ENCODE data around the gene ZC3H15. TPM values are rescaled to one million over a fixed set of nuclear protein-coding genes. Genes with fewer than 3 reads are reported as not detected.
"Not testable (repeated sequence)": the region's sequence is repeated elsewhere in the genome, so short reads cannot be mapped to it uniquely, and the experiment has no call there.

Gene ZC3H15
- total and polyA plus RNA-seq, 2 experiments from 2014 or later: 75.6 to 281 TPM

- H4K20me1 ChIP-seq (replicated peaks; ENCODE audit: insufficient read depth); H3K4me1 ChIP-seq (ENCODE audit: insufficient read depth); H3F3A ChIP-seq (replicated peaks; ENCODE audit: low read depth); H3K4me1 Mint-ChIP-seq; H3K27ac ChIP-seq (ENCODE audit: low read depth); H3K27me3 ChIP-seq (ENCODE audit: insufficient read depth); H3K4me2 ChIP-seq; H2AFZ ChIP-seq; ATAC-seq; H3K4me3 ChIP-seq; H3K36me3 ChIP-seq (ENCODE audit: insufficient read depth); H3K4me3 Mint-ChIP-seq; DNase-seq (ENCODE audit: low spot score); H3K79me2 ChIP-seq (replicated peaks; ENCODE audit: insufficient read depth); H3K9me2 ChIP-seq (ENCODE audit: insufficient read depth); H3K27me3 Mint-ChIP-seq (ENCODE audit: insufficient read depth, low read depth, poor library complexity); H3K27ac Mint-ChIP-seq: not testable (repeated sequence)
- peaks cover 29% of the 10 kb centered on the region for H3K9me3 Mint-ChIP-seq
- peaks cover 28% of the 10 kb centered on the region for H3K36me3 Mint-ChIP-seq (ENCODE audit: low read depth)
Observed at GRCh38 chr2:186472722-186473493, 13.2 kb upstream of the ZC3H15 start.

DNA sequence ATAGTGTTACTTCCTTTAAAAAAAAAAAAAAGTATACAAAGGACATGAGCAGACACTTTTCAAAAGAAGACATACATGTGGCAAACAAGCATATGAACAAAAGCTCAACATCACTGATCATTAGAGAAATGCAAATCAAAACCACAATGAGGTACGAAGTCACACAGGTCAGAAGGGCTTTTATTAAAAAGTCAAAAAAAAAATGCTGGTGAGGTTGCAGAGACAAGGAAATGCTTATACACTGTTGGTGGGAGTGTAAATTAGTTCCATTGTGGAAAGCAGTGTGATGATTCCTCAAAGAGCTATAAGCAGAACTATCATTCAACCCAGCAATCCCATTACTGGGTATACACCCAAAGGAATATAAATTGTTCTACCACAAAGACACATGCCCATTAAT lies 11.8 kb upstream of the ZC3H15 start:
- H3K36me3 ChIP-seq (ENCODE audit: insufficient read depth); H3K4me3 ChIP-seq; H3K27ac Mint-ChIP-seq; H3K79me2 ChIP-seq (replicated peaks; ENCODE audit: insufficient read depth); H3K4me3 Mint-ChIP-seq; H4K20me1 ChIP-seq (replicated peaks; ENCODE audit: insufficient read depth); H3K27me3 ChIP-seq (ENCODE audit: insufficient read depth); H3K27ac ChIP-seq (ENCODE audit: low read depth); H3K4me2 ChIP-seq; ATAC-seq; H3K4me1 Mint-ChIP-seq; H3K9me2 ChIP-seq (ENCODE audit: insufficient read depth); H3K27me3 Mint-ChIP-seq (ENCODE audit: insufficient read depth, low read depth, poor library complexity); DNase-seq (ENCODE audit: low spot score); H2AFZ ChIP-seq; H3K4me1 ChIP-seq (ENCODE audit: insufficient read depth); H3F3A ChIP-seq (replicated peaks; ENCODE audit: low read depth): not testable (repeated sequence)
- H3K36me3 Mint-ChIP-seq (ENCODE audit: low read depth): peaks cover 28% of the 10 kb centered on the region
- H3K9me3 Mint-ChIP-seq: peaks cover 29% of the 10 kb centered on the region

- Mint-ChIP-seq H3K4me3 (no peak overlapping the region), H3K4me1 (no peaks in the 10 kb centered on the region), H3K27me3 (ENCODE audit: insufficient read depth, low read depth, poor library complexity) (no peaks in the 10 kb centered on the region), H3K27ac (no peak overlapping the region), H3K9me3 (peaks cover 11% of the 10 kb centered on the region; the same call in 2 of the 3 replicates), H3K36me3 (ENCODE audit: low read depth) (peaks cover 10% of the 10 kb centered on the region)
- no peak overlapping the region for H3K27ac ChIP-seq (ENCODE audit: low read depth)
- no peak overlapping the region for H2AFZ ChIP-seq
- no peak overlapping the region for H3K4me3 ChIP-seq
- TF ChIP-seq ZNF114 (CRISPR knock-in tag; IDR thresholded peaks at IDR 0.05) (no peak), STAT1 (IDR thresholded peaks at IDR 0.05; ENCODE audit: unreplicated experiment) (no peak), EZH2 (IDR thresholded peaks at IDR 0.05; ENCODE audit: low read depth, unreplicated experiment) (no peak), NANOG (IDR thresholded peaks at IDR 0.05; ENCODE audit: borderline replicate concordance) (no peak), CREB1 (CRISPR knock-in tag; IDR thresholded peaks at IDR 0.05; ENCODE audit: low read depth) (no peak)
- H3K36me3 ChIP-seq (ENCODE audit: insufficient read depth): no peaks in the 10 kb centered on the region
- no peaks in the 10 kb centered on the region for H3K4me1 ChIP-seq (ENCODE audit: insufficient read depth)
- peaks cover 5% of the 10 kb centered on the region; the same call in 1 of the 2 replicates for H3K79me2 ChIP-seq (replicated peaks; ENCODE audit: insufficient read depth)
- ATAC-seq: no peak
- no peak for DNase-seq (ENCODE audit: low spot score)
- H4K20me1 ChIP-seq (replicated peaks; ENCODE audit: insufficient read depth): no peaks in the 10 kb centered on the region
- H3K4me2 ChIP-seq: no peak overlapping the region
- H3F3A ChIP-seq (replicated peaks; ENCODE audit: low read depth): no peaks in the 10 kb centered on the region
- no peaks in the 10 kb centered on the region for H3K27me3 ChIP-seq (ENCODE audit: insufficient read depth)
- no peaks in the 10 kb centered on the region for H3K9me2 ChIP-seq (ENCODE audit: insufficient read depth)
Observed at GRCh38 chr2:186477790-186478189, 8.3 kb upstream of the ZC3H15 start.

GRCh38 chr2:186480991-186481390 lies 5.1 kb upstream of the ZC3H15 start:
- DNase-seq (ENCODE audit: low spot score) (no peak), ATAC-seq (no peak)
- H3K36me3 Mint-ChIP-seq (ENCODE audit: low read depth): no peaks in the 10 kb centered on the region; the same call in 2 of the 3 replicates
- H3K27ac ChIP-seq (ENCODE audit: low read depth): no peak overlapping the region
- H3K4me3 Mint-ChIP-seq: no peak overlapping the region
- H3K79me2 ChIP-seq (replicated peaks; ENCODE audit: insufficient read depth): peaks cover 9% of the 10 kb centered on the region; the same call in 1 of the 2 replicates
- peaks cover 5% of the 10 kb centered on the region for H3K27me3 Mint-ChIP-seq (ENCODE audit: insufficient read depth, low read depth, poor library complexity)
- H2AFZ ChIP-seq: no peak overlapping the region
- no peaks in the 10 kb centered on the region for H3K36me3 ChIP-seq (ENCODE audit: insufficient read depth)
- no peaks in the 10 kb centered on the region for H3F3A ChIP-seq (replicated peaks; ENCODE audit: low read depth)
- H3K4me2 ChIP-seq: no peak overlapping the region
- no peak overlapping the region for H3K4me3 ChIP-seq
- no peak overlapping the region for H3K27ac Mint-ChIP-seq
- H4K20me1 ChIP-seq (replicated peaks; ENCODE audit: insufficient read depth): no peaks in the 10 kb centered on the region
- H3K27me3 ChIP-seq (ENCODE audit: insufficient read depth): no peaks in the 10 kb centered on the region
- H3K4me1 Mint-ChIP-seq: peaks cover 10% of the 10 kb centered on the region
- peaks cover 4% of the 10 kb centered on the region; the same call in 1 of the 2 replicates for H3K4me1 ChIP-seq (ENCODE audit: insufficient read depth)
- H3K9me2 ChIP-seq (ENCODE audit: insufficient read depth): no peaks in the 10 kb centered on the region
- no peaks in the 10 kb centered on the region for H3K9me3 Mint-ChIP-seq
- TF ChIP-seq EZH2 (IDR thresholded peaks at IDR 0.05; ENCODE audit: low read depth, unreplicated experiment) (no peak), JUNB (IDR thresholded peaks at IDR 0.05; ENCODE audit: unreplicated experiment) (no peak), CREB1 (CRISPR knock-in tag; IDR thresholded peaks at IDR 0.05; ENCODE audit: low read depth) (no peak), ZNF114 (CRISPR knock-in tag; IDR thresholded peaks at IDR 0.05) (no peak), STAT1 (IDR thresholded peaks at IDR 0.05; ENCODE audit: unreplicated experiment) (no peak)

Data from GM23338 (cell line).